A673 (cell line): ENCODE data around the gene TNFSF10.

Source experiments
- CTCF ChIP-seq: fragments of 300-800, 200-600 bp; sonication (generic); conservative IDR thresholded peaks from 2 replicates; pipeline ENCODE4 v1.5.1; 2017; ENCODE audit warnings: low read depth, mild to moderate bottlenecking, antibody characterized with exemption, low read length, moderate library complexity, mixed read lengths
- EZH2 ChIP-seq: fragments of 200-600 bp; sonication (generic); IDR thresholded peaks from 2 replicates; pipeline ENCODE4 v1.6.1; 2017; ENCODE audit warnings: borderline replicate concordance, low read depth, mild to moderate bottlenecking, mixed read lengths, antibody characterized with exemption, low read length; ENCODE audit not compliant: poor library complexity, severe bottlenecking

GRCh38 chr3:172530101-172530561 is 6.9 kb upstream of the TNFSF10 start:
- TF ChIP-seq EZH2: no peak
- no peak for TF ChIP-seq CTCF
